HFFc6 (cell line): ENCODE data around the gene ZNF597. TPM values are rescaled to one million over a fixed set of nuclear protein-coding genes. Genes with fewer than 3 reads are reported as not detected.
A peak's percentile ranks its signal among the peaks of the same experiment; 100 is the strongest.

Experiments used
- DNase-seq: peaks from one replicate; pipeline ENCODE4 v3.0.0-alpha.2; 2018
- H3K27ac Mint-ChIP-seq: 2 replicates; pipeline ENCODE4 v1.8.0; 2020; ENCODE audit warnings: mild to moderate bottlenecking, mixed read lengths
- H3K27me3 Mint-ChIP-seq: 2 replicates; pipeline ENCODE4 v1.8.0; 2021; ENCODE audit warnings: mild to moderate bottlenecking, moderate library complexity, mixed read lengths; ENCODE audit not compliant: insufficient read depth
- H3K36me3 Mint-ChIP-seq: 2 replicates; pipeline ENCODE4 v1.8.0; 2021; ENCODE audit warnings: low read depth, mixed read lengths
- H3K4me1 Mint-ChIP-seq: 2 replicates; pipeline ENCODE4 v1.8.0; 2020; ENCODE audit warnings: low read depth, mixed read lengths
- H3K4me3 Mint-ChIP-seq: 2 replicates; pipeline ENCODE4 v1.8.0; 2020; ENCODE audit warnings: mild to moderate bottlenecking, moderate library complexity, mixed read lengths
- H3K9me3 Mint-ChIP-seq: 2 replicates; pipeline ENCODE4 v1.8.0; 2020; ENCODE audit warnings: mild to moderate bottlenecking, mixed read lengths
- CTCF ChIP-seq: fragments of 200-600 bp; sonication (generic); IDR thresholded peaks from 2 replicates; pipeline ENCODE4 v1.5.0; 2021; ENCODE audit warnings: antibody characterized with exemption, mild to moderate bottlenecking
- total RNA-seq, 6 experiments: library from RNA; stranded (reverse); fragmentation: NEBNext Ultra II Directional; extraction: Animal tissue kit (Norgen Biotek cat#: 25700); gene quantifications; 2 replicates in 1 of 6; 3 replicates in 5 of 6; pipeline ENCODE4 v1.2.3, GENCODE V29; 2021

Gene ZNF597
- total RNA-seq, 6 experiments from 2014 or later, result 1.6 to 2.3 (median 1.8) TPM

- Mint-ChIP-seq H3K4me1 (peaks cover 43% of the 10 kb centered on the region), H3K4me3 (no peak overlapping the region), H3K27me3 (peaks cover 2% of the 10 kb centered on the region; the same call in 1 of the 2 replicates), H3K9me3 (no peaks in the 10 kb centered on the region), H3K36me3 (peaks cover 20% of the 10 kb centered on the region), H3K27ac (no peak overlapping the region)
- no peak for TF ChIP-seq CTCF
- no peak for DNase-seq
These were observed 22.0 kb upstream of the ZNF597 start for GRCh38 chr16:3465301-3465700.

- TF ChIP-seq CTCF, result no peak
- Mint-ChIP-seq H3K36me3 (peaks cover 4% of the 10 kb centered on the region; the same call in 1 of the 2 replicates), H3K4me1 (peaks cover 46% of the 10 kb centered on the region), H3K27ac (no peak overlapping the region), H3K4me3 (no peak overlapping the region), H3K27me3 (no peaks in the 10 kb centered on the region; the same call in 1 of the 2 replicates), H3K9me3 (no peaks in the 10 kb centered on the region)
- no peak for DNase-seq
These were observed 17.8 kb upstream of the ZNF597 start for GRCh38 chr16:3461151-3461550.

- Mint-ChIP-seq H3K27me3 (no peaks in the 10 kb centered on the region; the same call in 1 of the 2 replicates), H3K9me3 (no peaks in the 10 kb centered on the region), H3K4me1 (peaks cover 48% of the 10 kb centered on the region), H3K36me3 (peaks cover 4% of the 10 kb centered on the region; the same call in 1 of the 2 replicates), H3K4me3 (no peak overlapping the region), H3K27ac (no peak overlapping the region)
- TF ChIP-seq CTCF, result no peak
- no peak for DNase-seq
These were observed 17.3 kb upstream of the ZNF597 start for GRCh38 chr16:3460585-3460984.

- peak overlapping the region; percentile 96 for H3K27ac Mint-ChIP-seq
- peaks cover 48% of the 10 kb centered on the region for H3K4me1 Mint-ChIP-seq
- H3K27me3 Mint-ChIP-seq, result no peaks in the 10 kb centered on the region; the same call in 1 of the 2 replicates
- H3K9me3 Mint-ChIP-seq, result no peaks in the 10 kb centered on the region
- H3K36me3 Mint-ChIP-seq, result peaks cover 4% of the 10 kb centered on the region; the same call in 1 of the 2 replicates
- H3K4me3 Mint-ChIP-seq, result peak overlapping the region; percentile 94
- DNase-seq, result no peak
- no peak for TF ChIP-seq CTCF
These were observed 16.8 kb upstream of the ZNF597 start for GRCh38 chr16:3460121-3460520.

DNA sequence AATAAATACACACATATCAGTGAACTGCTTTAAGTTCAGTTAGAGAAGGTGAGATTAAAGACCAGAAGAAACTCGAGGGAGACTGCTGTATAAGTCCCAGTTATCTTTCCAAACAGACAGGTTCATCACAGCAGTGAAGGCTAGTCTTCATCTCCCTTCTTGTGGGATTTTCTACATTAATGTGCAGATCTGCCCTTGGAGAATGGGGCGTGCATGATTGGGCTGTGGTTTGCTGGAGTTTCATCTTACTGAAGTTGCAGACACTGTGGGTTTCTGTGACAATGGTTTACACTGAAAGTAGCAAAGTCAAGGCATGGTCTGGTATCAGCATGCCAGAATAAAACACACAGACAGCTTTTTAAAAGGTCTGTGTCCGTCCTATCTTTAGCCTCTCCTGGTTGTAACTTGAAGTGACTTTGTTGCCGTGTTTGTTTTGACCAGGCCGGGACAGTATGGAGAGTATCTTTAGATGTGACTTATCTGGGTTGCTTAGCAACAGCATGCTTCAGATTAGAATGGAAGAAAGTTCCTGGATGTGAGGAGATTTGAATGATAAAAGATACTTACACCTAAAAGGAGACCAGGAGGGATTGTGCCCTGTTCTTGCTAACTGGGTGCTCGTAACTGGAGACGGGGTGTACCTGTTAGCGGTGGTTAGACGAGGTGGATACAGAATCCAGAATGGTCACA, 16.2 kb upstream of the ZNF597 start:
- DNase-seq, result peak; percentile 65
- H3K4me3 Mint-ChIP-seq, result peak overlapping the region; percentile 94
- peak overlapping the region; percentile 96 for H3K27ac Mint-ChIP-seq
- H3K27me3 Mint-ChIP-seq, result no peaks in the 10 kb centered on the region; the same call in 1 of the 2 replicates
- H3K9me3 Mint-ChIP-seq, result no peaks in the 10 kb centered on the region
- no peak for TF ChIP-seq CTCF
- H3K4me1 Mint-ChIP-seq, result peaks cover 48% of the 10 kb centered on the region
- H3K36me3 Mint-ChIP-seq, result peaks cover 4% of the 10 kb centered on the region; the same call in 1 of the 2 replicates
